Measurements from ENCODE around the gene NEU4.
"Not testable (repeated sequence)": the region's sequence is repeated elsewhere in the genome, so short reads cannot be mapped to it uniquely, and the experiment has no call there.

Gene NEU4

GRCh38 chr2:241808721-241809382 is at the start of gene NEU4:
TSS of gene NEU4 (plus strand) at chr2:241809193. CDS start at chr2:241814485, 5,292 bp downstream.
- intact Hi-C loops (cut with DNase I): no loop called here
- DNase-seq: peak in 5 of 10 donors; percentile 10 to 81 (median 28)

GRCh38 chr2:241759893-241760292 is 49.1 kb upstream of the NEU4 start:
- intact Hi-C loops (cut with DNase I); DNase-seq: not testable (repeated sequence)

GRCh38 chr2:241760301-241760771 is 48.7 kb upstream of the NEU4 start:
- intact Hi-C loops (cut with DNase I): no loop called here
- DNase-seq: peak in 3 of 10 donors; percentile 27 to 49 (median 43)

GRCh38 chr2:241762321-241762932 is 46.6 kb upstream of the NEU4 start:
- peak in 3 of 10 donors; percentile 32 to 43 (median 39) for DNase-seq
- intact Hi-C loops (cut with DNase I): no loop called here

- DNase-seq: peak in 2 of 10 donors; percentile 42 to 73
- intact Hi-C loops (cut with DNase I): no loop called here
These were observed 46.0 kb upstream of the NEU4 start for GRCh38 chr2:241762933-241763369.

- peak in 3 of 10 donors; percentile 5 to 31 (median 29) for DNase-seq
- intact Hi-C loops (cut with DNase I): no loop called here
These were observed 45.3 kb upstream of the NEU4 start for GRCh38 chr2:241763551-241764274.

DNA sequence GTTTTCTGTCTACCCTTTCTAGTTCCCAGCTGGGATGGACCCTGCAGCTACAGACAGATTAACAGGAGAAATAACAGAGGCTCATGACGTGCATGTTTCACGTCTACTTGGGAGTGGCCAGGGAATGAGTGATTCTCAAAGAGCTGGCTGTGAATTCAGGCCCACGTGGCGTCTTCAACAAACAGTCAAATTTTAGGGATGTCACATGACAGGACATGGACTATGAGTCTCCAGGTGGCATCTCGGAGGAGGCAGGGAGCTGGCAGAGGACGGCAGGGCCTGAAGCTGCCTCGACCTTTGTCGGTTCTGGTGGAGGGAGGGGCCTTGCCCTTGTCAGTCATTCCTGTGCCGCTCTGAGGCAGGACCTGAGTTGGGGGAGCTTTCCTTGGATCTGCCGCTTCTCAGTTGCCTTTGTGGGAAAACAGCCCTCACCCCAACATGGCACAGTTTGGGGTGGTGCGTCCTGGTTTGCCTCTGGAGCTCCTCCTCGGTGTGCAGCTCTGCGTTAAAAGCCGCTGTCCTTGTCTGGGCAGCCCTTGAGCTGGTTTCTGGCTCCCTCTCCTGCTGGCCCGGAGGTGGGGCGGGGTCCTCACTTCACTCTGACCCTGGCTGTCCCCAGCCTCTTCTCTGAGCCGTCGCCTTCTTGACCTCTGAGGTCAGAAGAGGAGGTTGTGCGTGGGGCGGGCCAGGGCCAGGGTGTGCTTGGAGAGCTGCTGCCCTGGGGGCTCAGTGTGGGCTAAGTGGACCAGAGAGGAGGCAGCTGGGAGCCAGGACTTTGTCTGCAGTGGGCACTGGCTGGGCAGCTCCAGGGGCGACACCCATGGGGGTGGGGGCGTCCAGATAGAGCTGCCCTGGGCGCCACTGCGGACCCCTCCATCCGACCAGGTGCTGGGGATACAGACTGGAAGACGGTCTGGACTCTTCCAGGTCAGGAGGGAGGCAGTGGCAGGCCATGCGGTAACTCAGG is 44.4 kb upstream of the NEU4 start:
- intact Hi-C loops (cut with DNase I): no loop called here
- DNase-seq: peak in 3 of 10 donors; percentile 7 to 79 (median 76)

GRCh38 chr2:241767464-241768250 is 41.3 kb upstream of the NEU4 start:
- peak in 2 of 10 donors; percentile 80 for DNase-seq
- intact Hi-C loops (cut with DNase I): no loop called here

DNA sequence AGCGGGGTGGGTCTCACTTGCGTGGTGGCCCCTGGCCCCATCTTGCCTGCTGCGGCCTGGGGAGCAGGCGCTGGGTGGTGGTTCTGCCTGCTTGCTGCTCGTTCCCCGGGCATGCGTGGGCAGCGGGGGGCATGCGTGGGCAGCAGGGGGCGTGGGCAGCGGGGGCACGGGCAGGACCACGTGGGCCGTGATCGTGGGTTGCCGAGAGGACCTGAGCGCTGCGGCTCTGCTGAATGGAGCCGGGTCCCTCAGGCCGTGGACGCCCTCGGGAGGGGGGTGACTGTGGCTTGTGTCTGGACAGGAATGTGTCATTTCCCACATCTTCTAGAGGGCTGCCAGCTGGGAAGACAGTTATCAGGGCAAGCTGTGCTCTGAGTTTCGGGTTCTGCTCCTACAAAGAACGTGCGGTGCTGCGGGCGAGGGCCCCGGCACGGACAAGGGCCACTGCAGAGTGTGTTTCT is 40.7 kb upstream of the NEU4 start:
- intact Hi-C loops (cut with DNase I): no loop called here
- peak in 2 of 10 donors; percentile 70 to 77 for DNase-seq

- DNase-seq: peak in 2 of 10 donors; percentile 50 to 67
- intact Hi-C loops (cut with DNase I): no loop called here
These were observed 40.1 kb upstream of the NEU4 start for GRCh38 chr2:241768850-241769249.

- intact Hi-C loops (cut with DNase I): no loop called here
- DNase-seq: peak in 1 of 10 donors; percentile 80
These were observed 39.2 kb upstream of the NEU4 start for GRCh38 chr2:241769819-241770184.

DNA sequence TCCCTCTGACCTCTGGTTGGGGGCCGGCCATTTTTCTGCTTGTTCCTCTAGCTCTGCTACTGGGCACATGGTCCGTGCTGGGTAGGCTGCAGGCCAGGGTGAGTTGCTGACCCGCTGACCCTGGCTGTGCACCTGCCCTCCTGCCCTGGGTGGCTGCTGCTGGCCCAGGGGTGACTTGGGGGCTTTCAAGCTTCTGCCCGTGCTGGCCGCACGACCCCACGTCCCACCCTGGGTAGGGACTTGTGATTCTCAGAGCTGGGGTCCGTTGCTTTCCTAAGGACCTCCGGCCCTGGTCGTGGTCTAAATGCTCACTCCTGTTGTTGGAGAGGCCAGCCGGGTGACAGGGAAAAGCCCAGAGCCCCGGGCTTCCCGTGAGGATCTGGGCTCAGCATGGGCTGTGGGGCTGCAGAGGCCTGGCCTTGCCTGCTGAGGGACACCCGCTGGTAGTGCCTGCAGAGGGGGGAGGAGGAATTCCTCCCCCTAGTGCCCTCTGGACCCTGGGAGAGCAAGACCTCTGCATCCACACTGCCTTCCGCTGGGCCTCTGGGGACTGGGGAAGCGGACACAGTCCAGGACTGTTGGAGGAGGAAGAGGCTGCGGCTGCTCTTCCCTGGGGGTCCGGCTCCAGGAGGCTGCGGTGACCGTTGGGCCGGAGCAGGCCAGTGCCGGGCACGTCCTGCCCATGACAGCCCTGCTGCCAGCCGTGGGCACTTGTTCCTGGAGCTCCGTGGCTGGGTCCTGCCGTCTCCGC is 38.6 kb upstream of the NEU4 start:
- DNase-seq: peak in 2 of 10 donors; percentile 49 to 81
- intact Hi-C loops (cut with DNase I): no loop called here

DNA sequence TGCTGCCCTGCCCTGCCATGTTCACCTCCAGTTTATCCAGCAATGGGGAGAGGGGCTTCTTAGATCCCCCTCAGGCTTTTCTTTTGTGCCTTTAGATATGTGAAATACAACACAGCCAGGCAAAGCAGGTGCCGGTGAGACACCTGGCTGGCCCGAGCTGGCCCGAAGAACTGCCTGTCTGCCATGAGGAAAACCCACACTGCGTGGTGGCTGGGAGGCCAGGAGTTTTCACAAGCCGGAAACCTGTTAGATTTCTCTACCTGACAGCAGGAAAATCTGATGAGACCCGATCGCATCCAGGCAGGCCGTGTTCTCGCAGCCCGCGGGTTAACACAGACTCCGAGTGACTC is 38.1 kb upstream of the NEU4 start:
- DNase-seq: no peak
- intact Hi-C loops (cut with DNase I): no loop called here

GRCh38 chr2:241771286-241772062 is 37.5 kb upstream of the NEU4 start:
- peak in 2 of 10 donors; percentile 81 to 83 for DNase-seq
- intact Hi-C loops (cut with DNase I): no loop called here

- intact Hi-C loops (cut with DNase I): no loop called here
- DNase-seq: no peak
These were observed 36.9 kb upstream of the NEU4 start for GRCh38 chr2:241772063-241772499.

- intact Hi-C loops (cut with DNase I): no loop called here
- DNase-seq: peak in 1 of 10 donors; percentile 75
These were observed 35.2 kb upstream of the NEU4 start for GRCh38 chr2:241773511-241774418.
